GM18511 (cell line): ENCODE measurements around the gene ARL6IP5.

ENCODE experiments used
- ATAC-seq: cut with Tn5 transposase; IDR thresholded peaks from one replicate; pipeline ENCODE4 v1.9.1; 2021; ENCODE audit warnings: mild to moderate bottlenecking, moderate library complexity; ENCODE audit not compliant: unreplicated experiment

Gene ARL6IP5

GRCh38 chr3:69116162-69116561 lies 31.4 kb downstream of the ARL6IP5 start:
- no peak for ATAC-seq

DNA sequence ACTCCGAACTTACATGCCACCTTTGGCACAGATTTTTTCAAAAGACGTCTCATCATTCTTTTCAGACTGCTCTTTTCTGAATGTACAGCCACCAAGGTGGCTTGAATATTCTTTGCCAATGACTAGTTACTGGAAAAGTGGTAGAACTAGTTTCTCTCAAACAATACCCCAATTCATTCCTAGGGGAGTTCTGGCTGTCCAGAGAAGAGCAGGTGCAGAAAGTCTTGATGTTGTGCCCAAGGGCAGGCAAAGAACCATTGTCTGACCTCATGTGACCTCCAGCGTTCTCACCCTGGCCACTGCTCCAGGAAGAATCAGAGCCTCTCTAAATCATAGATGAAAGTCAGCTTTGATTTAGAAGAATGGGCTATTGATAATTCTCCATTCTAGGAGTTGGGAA lies 32.2 kb downstream of the ARL6IP5 start:
- no peak for ATAC-seq

DNA sequence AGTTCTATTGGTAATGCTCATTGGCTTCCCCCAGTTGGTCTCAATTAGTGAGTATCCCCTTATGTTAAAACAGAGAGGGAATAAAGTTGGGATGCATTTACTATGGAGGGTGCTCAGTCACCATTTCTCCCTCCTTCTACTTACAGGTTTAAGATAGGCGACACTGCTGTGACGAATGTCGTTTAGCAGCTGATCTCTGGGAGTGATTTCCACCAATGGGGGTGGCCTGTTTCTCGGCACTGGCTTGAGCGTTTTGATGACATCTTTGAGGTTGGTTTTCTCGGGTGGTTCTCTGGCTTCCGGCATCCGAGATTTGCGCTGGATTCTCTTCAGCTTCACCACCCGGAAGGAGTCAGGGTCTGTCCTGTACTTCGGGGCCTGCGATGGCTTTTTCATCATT lies 33.8 kb downstream of the ARL6IP5 start:
- ATAC-seq: no peak

DNA sequence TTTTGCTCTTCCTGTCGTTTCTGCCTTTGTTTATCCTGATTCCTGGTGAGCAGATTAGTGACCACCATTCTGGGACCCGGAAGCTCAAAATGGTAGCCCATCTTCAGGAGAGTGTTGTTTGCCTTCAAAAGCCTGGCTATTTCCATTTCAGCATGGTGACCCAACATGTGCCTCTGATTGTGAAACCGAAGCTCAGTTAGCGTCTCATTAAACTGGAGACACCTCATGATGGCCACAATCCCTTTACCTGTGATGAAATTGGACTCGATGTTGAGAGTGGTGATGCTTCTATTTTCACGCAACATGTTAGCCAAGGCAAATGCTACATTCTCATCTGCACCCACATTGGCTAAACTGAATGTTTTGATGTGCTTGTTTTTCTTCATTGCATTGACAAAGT lies 34.4 kb downstream of the ARL6IP5 start:
- no peak for ATAC-seq

DNA sequence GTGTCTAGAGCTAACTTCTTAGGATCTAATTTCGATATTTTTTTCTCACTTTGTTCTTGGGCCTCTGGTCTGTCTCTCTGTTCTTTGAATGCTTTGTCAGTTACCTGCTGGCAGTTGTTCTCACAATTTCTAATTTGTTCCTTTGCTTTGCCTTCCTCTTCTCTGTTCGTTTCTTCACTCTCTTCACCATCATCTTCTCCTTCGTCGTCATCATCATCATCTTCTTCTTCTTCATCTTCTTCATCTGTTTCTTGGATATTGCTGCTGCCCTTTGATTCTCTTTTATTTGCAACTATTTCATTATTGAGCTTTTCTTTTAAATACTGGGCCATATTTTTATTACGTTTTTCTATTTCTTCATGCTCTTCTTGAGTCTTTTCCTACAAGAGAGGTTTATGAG lies 34.9 kb downstream of the ARL6IP5 start:
- ATAC-seq: no peak

DNA sequence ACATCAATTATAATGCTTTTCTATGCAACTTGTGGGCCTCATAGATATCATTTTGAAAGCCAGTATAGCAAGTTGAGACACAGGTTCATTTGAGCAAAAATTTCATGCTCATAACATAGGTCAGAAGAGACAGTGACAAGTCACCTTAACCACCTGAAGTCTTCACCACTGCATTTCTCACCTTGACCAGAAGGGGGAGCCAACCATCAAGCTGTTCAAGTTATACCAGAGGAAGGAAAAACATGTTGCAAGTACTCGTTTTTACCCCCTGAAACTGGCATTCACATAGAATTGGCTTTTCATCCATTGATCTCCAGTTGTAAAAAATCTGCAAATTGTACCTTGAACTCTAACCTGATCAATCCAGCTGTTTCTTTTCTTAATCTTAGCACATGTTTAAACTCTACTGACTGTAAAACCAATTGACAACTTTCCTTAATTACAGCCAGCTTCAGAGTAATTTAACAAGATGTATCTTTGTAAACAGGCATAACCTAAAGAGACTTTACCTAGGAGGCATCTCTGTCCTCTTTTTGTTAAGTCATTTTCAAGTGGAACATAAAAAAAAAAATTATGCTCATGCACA lies 36.2 kb downstream of the ARL6IP5 start:
- ATAC-seq: peak; percentile 85

- no peak for ATAC-seq
These were observed 36.8 kb downstream of the ARL6IP5 start for GRCh38 chr3:69121513-69121912.

DNA sequence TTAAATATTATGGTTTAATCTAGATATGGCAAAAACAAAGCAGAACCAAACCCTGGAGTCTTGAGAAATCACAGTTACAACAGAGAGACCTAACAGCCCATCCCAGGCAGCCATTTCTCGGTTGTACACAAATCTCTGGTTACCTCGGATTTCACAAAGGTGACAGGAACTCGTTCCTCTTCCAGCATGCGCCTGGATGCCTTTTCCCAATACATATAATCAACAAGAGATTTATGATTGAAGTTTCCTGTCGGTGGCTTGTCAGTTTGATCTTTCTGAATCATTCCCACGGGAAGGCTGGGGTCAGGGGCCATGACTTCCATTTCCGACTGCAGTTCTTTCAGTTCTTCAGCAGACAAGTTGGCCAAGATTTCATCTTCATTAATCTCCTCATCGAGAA lies 37.2 kb downstream of the ARL6IP5 start:
- no peak for ATAC-seq

DNA sequence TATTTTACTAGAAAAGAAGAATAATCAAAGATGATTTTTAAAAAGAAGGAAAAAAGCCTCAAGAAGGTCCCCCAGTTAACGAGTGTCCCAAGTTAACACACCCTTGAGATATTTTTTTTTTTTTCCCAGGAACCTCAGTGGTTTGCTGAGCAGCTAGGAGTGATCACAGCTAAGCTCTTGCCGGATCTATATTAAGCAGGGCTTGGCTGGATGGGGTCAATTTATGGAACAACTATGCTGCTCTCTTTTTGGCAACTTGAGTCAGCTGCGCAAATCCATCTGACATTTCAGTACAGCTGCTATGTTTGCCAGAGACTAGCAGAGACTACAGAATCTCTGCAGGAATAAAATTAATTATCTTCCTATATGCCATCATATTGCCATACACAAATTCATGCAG lies 37.7 kb downstream of the ARL6IP5 start, which contains the start of gene LMOD3:
Gene LMOD3 (minus strand): TSS at position 193 of the 400 bp plus-strand sequence. CDS start 209 bp downstream, outside the sequence.
- no peak for ATAC-seq

GRCh38 chr3:69126216-69126615 lies 41.5 kb downstream of the ARL6IP5 start:
- no peak for ATAC-seq

DNA sequence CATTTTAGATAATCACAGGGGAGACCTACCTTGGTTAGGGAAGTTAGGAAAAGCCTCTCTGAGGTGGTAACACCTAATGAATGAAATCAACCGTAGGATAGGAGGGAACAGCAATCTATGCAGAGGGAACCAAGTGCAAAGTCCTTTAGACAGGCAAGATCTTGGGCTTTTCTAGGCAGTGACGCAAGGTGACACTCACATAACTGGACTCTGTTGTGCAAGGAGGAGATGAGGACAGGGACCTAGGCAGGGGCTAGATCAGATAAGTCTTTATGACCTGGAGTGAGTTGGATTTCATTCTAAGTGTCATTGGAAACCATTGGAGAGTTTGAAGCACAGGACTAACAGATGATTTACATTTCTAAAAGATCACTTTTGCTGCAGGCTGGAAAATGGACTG lies 42.3 kb downstream of the ARL6IP5 start:
- ATAC-seq: no peak

DNA sequence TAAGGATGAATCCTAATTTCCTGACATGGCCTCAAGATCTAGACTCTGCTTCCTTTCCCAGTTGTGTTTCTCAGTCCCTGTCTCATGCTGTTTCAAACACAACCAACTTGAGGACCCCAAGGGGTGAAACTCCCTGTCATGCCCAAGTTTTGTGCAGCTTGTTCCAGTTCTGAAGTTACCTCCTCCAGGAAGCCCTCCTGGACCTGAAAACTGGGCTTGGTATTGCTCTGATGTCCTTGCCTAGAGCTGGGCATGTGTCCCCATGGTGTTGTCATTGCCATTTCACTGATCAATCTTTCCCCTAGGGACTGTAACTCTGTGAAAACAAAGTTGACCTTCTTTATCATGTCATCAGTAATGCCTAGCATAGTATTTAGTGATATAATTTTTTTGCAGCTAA lies 43.8 kb downstream of the ARL6IP5 start:
- ATAC-seq: no peak

DNA sequence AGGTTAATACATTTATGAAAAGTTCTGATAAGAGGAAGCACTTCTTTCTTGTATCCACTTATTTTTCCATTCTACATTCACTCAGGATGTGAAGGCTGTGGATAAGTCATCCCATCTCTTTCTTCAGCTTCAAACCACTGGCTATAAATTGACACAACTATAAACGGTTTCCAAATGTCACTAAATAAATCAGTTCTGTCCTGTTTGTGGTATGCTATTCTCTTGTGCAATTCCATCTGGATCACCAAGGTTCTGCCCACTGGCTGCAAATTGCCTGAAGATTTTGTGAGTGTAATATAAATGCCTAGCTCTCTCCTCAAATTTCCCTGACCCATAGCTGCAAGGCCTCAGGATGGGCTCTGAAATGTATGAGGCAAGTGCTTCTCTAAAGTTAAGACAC lies 44.8 kb downstream of the ARL6IP5 start:
- ATAC-seq: no peak

DNA sequence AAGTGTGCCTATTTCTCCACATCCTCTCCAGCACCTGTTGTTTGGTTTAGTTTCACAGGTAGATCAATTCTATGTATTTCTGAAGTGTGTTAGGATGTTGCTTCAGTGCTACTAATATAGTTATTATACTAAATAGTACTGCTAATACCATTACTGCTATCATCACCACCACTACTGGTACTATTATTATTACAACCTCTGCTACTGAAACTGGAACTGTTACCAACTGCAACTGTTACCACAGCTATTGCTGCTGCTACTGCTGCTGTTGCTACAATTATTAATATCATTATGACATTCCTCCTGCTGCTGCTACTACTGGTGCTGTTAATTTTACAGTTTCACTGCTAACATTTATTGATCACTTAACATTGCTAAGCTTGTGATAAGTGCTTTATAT lies 46.0 kb downstream of the ARL6IP5 start:
- ATAC-seq: peak; percentile 95

DNA sequence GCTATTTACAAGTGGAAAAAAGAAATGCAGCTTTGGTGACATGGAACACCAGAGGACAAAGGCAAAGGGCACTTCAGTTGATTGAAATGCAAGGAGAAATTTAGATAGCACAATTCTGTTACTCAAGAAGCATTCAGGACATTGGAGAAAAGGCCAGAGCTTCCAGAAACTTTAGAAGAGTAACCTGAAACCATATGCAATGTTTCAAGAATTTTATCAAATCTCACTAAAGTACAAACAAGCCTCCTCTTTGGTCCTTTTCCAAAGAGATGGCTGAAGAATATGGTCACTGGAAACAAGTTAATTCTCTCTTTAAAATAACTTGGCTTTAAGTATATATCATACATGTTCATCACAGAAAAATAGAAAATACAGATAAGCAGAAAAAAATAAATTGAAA lies 52.3 kb downstream of the ARL6IP5 start:
- no peak for ATAC-seq

- no peak for ATAC-seq
These were observed 52.7 kb downstream of the ARL6IP5 start for GRCh38 chr3:69137412-69137811.

- no peak for ATAC-seq
These were observed 56.6 kb downstream of the ARL6IP5 start for GRCh38 chr3:69141313-69141712.

DNA sequence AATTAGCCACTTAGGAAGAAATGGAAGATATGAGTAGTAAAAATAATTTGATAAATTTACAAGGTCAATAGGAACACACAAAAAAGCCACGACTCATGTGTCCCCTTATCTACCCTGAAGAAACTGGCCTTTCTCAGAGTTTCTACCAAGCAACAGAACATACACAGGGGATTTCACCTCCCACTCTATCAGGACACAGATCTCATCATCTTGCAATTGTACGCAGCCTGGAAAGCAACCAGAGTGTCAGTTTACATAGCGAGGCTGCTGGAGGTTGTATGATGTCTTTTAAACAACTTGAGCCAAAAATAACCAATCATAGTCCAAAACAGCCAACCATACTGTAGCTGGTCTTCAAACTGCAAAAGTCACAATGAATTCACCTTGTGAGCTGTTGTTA lies 57.4 kb downstream of the ARL6IP5 start:
- ATAC-seq: no peak

DNA sequence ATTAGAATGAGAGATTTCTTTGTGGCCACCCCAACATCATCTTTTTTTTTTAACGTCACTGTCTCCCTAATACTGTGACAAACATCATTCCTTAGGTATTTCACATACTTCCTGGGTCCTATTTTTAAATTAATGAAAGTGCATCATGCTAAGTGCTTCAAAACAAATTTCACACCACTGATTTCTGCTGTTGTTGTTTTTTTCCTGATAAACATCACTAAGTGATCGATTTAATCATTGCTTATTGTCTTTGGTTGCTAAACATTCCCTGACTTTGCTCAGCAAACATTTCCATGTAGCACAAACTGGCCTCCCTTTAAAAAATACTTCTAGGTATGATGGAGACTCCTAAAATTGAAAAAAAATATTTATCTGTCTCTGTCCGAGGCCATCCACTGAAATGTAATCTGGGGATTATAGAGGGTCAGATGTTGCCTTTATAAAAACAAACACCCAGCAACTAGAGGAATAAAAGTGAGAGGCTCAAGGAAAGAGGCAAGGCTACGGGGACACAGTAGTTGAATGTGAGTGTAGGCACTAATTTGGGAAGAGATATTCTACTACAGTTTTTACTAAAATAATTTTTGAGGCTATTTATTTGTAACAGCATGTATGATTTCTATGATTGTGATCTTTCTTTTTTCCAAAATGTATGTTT lies 58.2 kb downstream of the ARL6IP5 start:
- no peak for ATAC-seq

DNA sequence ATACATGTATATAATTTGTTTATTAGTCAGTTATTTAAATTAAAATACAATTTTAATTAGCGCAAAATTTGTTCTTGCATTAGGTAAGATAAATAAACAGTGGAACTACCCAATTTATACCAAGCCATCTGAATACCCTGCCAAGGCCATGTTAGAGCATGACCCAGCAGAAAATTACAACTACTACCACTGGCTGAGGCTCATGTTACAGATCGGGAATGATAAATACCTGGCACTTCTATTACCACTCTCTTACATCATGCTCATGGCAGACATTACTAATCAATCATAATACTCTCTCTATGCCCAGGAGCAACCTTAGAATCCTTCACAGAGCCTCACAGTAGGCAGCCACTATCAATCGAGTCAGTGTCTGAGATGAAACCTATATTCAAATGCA lies 58.9 kb downstream of the ARL6IP5 start:
- ATAC-seq: no peak

GRCh38 chr3:69144631-69145245 lies 60.0 kb downstream of the ARL6IP5 start:
- ATAC-seq: no peak

DNA sequence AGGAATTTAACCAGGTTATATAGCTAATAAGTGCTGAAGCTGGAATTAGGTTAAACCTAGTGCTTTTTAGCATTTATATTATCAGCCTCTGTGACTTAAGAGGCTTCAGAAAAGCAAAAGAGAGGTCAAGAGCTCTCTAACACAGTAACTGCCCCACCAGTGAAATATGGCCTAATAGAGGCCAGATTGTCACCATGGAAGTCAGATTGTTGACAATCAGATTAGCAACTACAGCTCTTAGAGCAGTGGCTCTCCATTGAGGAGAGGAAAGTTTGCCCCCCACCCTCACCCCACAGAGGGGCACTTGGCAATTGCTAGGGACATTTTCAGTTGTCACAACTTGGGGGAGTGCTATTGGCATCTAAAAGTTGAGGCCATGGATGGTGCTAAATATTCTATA lies 61.0 kb downstream of the ARL6IP5 start:
- no peak for ATAC-seq
